Measurements from ENCODE around the gene ANKRD55.

The ANKRD55 gene

GRCh38 chr5:56119050-56119449 is 114.1 kb downstream of the ANKRD55 start:
- no peaks in the 10 kb centered on the region for H3K36me3 ChIP-seq (ENCODE audit: insufficient read depth, low read length)
- H3K4me3 ChIP-seq: no peak overlapping the region
- TF ChIP-seq EZH2 (IDR thresholded peaks at IDR 0.05): no peak
- TF ChIP-seq FOXP2 (optimal IDR thresholded peaks at IDR 0.05; ENCODE audit: control extremely low read depth, extremely low read length, insufficient read depth): no peak
- no peak overlapping the region for H3K9ac ChIP-seq (ENCODE audit: insufficient read length)
- H3K9me3 ChIP-seq (ENCODE audit: low read depth, low read length): no peaks in the 10 kb centered on the region
- no peak for DNase-seq (ENCODE audit: low read depth, low spot score)
- H3K27ac ChIP-seq: no peak overlapping the region

- no peak for DNase-seq (ENCODE audit: low read depth, low spot score)
- no peak overlapping the region for H3K27ac ChIP-seq
- no peaks in the 10 kb centered on the region for H3K36me3 ChIP-seq (ENCODE audit: insufficient read depth, low read length)
- H3K9me3 ChIP-seq (ENCODE audit: low read depth, low read length): no peaks in the 10 kb centered on the region
- H3K4me3 ChIP-seq: no peak overlapping the region
- TF ChIP-seq POLR2AphosphoS5 (IDR thresholded peaks at IDR 0.05; ENCODE audit: borderline replicate concordance, low read depth, low read length) (no peak), EZH2 (IDR thresholded peaks at IDR 0.05) (no peak), FOXP2 (optimal IDR thresholded peaks at IDR 0.05; ENCODE audit: control extremely low read depth, extremely low read length, insufficient read depth) (no peak)
- no peak overlapping the region for H3K9ac ChIP-seq (ENCODE audit: insufficient read length)
Observed at GRCh38 chr5:56116599-56117141, 116.5 kb downstream of the ANKRD55 start.

GRCh38 chr5:56115589-56115988 is 117.5 kb downstream of the ANKRD55 start:
- TF ChIP-seq EZH2 (IDR thresholded peaks at IDR 0.05): no peak
- TF ChIP-seq FOXP2 (optimal IDR thresholded peaks at IDR 0.05; ENCODE audit: control extremely low read depth, extremely low read length, insufficient read depth): no peak
- TF ChIP-seq POLR2AphosphoS5 (IDR thresholded peaks at IDR 0.05; ENCODE audit: borderline replicate concordance, low read depth, low read length): no peak

GRCh38 chr5:56112526-56113121 is 120.5 kb downstream of the ANKRD55 start:
- TF ChIP-seq POLR2AphosphoS5 (IDR thresholded peaks at IDR 0.05; ENCODE audit: borderline replicate concordance, low read depth, low read length) (peak; percentile 15; the same call in 1 of the 2 replicates), FOXP2 (optimal IDR thresholded peaks at IDR 0.05; ENCODE audit: control extremely low read depth, extremely low read length, insufficient read depth) (no peak), EZH2 (IDR thresholded peaks at IDR 0.05) (no peak)
- peak; percentile 87 for DNase-seq (ENCODE audit: low read depth, low spot score)
- H3K9me3 ChIP-seq (ENCODE audit: low read depth, low read length): no peaks in the 10 kb centered on the region
- no peaks in the 10 kb centered on the region for H3K36me3 ChIP-seq (ENCODE audit: insufficient read depth, low read length)
- H3K9ac ChIP-seq (ENCODE audit: insufficient read length): no peak overlapping the region
- H3K4me3 ChIP-seq: peak overlapping the region; percentile 24; the same call in 1 of the 2 replicates
- H3K27ac ChIP-seq: no peak overlapping the region; the same call in 1 of the 2 replicates

More at GRCh38 chr5:56115589-56115988, 117.5 kb downstream of the ANKRD55 start:
- Histone ChIP-seq H3K9me3 (ENCODE audit: low read depth, low read length) (no peaks in the 10 kb centered on the region), H3K36me3 (ENCODE audit: insufficient read depth, low read length) (no peaks in the 10 kb centered on the region), H3K4me3 (no peak overlapping the region), H3K27ac (no peak overlapping the region), H3K9ac (ENCODE audit: insufficient read length) (no peak overlapping the region)
- DNase-seq (ENCODE audit: low read depth, low spot score): no peak

GRCh38 chr5:56111404-56111781 is 121.7 kb downstream of the ANKRD55 start:
- DNase-seq (ENCODE audit: low read depth, low spot score): no peak
- Histone ChIP-seq H3K4me3 (no peak overlapping the region), H3K9me3 (ENCODE audit: low read depth, low read length) (no peaks in the 10 kb centered on the region), H3K27ac (no peak overlapping the region), H3K36me3 (ENCODE audit: insufficient read depth, low read length) (no peaks in the 10 kb centered on the region), H3K9ac (ENCODE audit: insufficient read length) (no peak overlapping the region)
- TF ChIP-seq EZH2 (IDR thresholded peaks at IDR 0.05) (no peak), FOXP2 (optimal IDR thresholded peaks at IDR 0.05; ENCODE audit: control extremely low read depth, extremely low read length, insufficient read depth) (no peak), POLR2AphosphoS5 (IDR thresholded peaks at IDR 0.05; ENCODE audit: borderline replicate concordance, low read depth, low read length) (no peak)

- no peak for DNase-seq (ENCODE audit: low read depth, low spot score)
- TF ChIP-seq FOXP2 (optimal IDR thresholded peaks at IDR 0.05; ENCODE audit: control extremely low read depth, extremely low read length, insufficient read depth) (no peak), EZH2 (IDR thresholded peaks at IDR 0.05) (no peak), POLR2AphosphoS5 (IDR thresholded peaks at IDR 0.05; ENCODE audit: borderline replicate concordance, low read depth, low read length) (no peak)
- Histone ChIP-seq H3K27ac (no peak overlapping the region), H3K9me3 (ENCODE audit: low read depth, low read length) (no peaks in the 10 kb centered on the region), H3K36me3 (ENCODE audit: insufficient read depth, low read length) (no peaks in the 10 kb centered on the region), H3K4me3 (no peak overlapping the region), H3K9ac (ENCODE audit: insufficient read length) (no peak overlapping the region)
Observed at GRCh38 chr5:56110646-56111403, 122.3 kb downstream of the ANKRD55 start.

- TF ChIP-seq EZH2 (IDR thresholded peaks at IDR 0.05): no peak
- TF ChIP-seq POLR2AphosphoS5 (IDR thresholded peaks at IDR 0.05; ENCODE audit: borderline replicate concordance, low read depth, low read length): no peak
- no peak for TF ChIP-seq FOXP2 (optimal IDR thresholded peaks at IDR 0.05; ENCODE audit: control extremely low read depth, extremely low read length, insufficient read depth)
- DNase-seq (ENCODE audit: low read depth, low spot score): no peak
- no peak overlapping the region for H3K4me3 ChIP-seq
- H3K9me3 ChIP-seq (ENCODE audit: low read depth, low read length): no peaks in the 10 kb centered on the region
- no peak overlapping the region for H3K9ac ChIP-seq (ENCODE audit: insufficient read length)
- no peaks in the 10 kb centered on the region for H3K36me3 ChIP-seq (ENCODE audit: insufficient read depth, low read length)
- no peak overlapping the region for H3K27ac ChIP-seq
Observed at GRCh38 chr5:56108246-56108645, 124.9 kb downstream of the ANKRD55 start.

GRCh38 chr5:56106837-56107236 is 126.3 kb downstream of the ANKRD55 start:
- Histone ChIP-seq H3K9me3 (ENCODE audit: low read depth, low read length) (no peaks in the 10 kb centered on the region), H3K27ac (no peak overlapping the region), H3K4me3 (no peak overlapping the region), H3K36me3 (ENCODE audit: insufficient read depth, low read length) (no peaks in the 10 kb centered on the region), H3K9ac (ENCODE audit: insufficient read length) (no peak overlapping the region)
- TF ChIP-seq EZH2 (IDR thresholded peaks at IDR 0.05) (no peak), POLR2AphosphoS5 (IDR thresholded peaks at IDR 0.05; ENCODE audit: borderline replicate concordance, low read depth, low read length) (no peak), FOXP2 (optimal IDR thresholded peaks at IDR 0.05; ENCODE audit: control extremely low read depth, extremely low read length, insufficient read depth) (no peak)
- no peak for DNase-seq (ENCODE audit: low read depth, low spot score)

Measured in SK-N-MC (cell line).